ENCODE results near the gene ATP8A2.

DNA sequence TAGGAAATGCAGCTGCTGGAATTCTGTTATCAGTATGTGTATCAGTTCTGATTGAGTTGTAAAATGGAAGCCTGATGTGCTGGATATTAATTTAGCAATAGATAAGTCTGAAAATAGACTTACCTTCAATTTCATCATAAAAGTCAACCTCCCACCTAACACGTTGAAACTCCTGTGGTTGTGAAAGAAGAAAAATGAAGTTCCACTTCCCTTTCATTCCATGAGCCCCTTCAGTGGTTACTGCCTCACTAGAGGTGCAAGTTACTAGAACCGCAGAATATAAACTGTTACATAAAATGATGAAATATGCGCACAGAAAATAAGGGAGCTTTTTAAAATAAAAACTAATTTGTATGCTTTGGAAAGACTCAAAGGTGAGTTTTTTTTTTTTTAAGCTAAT is 430.8 kb downstream of the ATP8A2 start:
- TF ChIP-seq POLR2AphosphoS5 (IDR thresholded peaks at IDR 0.05; ENCODE audit: borderline replicate concordance, low read depth, low read length) (no peak), EZH2 (IDR thresholded peaks at IDR 0.05) (no peak), FOXP2 (optimal IDR thresholded peaks at IDR 0.05; ENCODE audit: control extremely low read depth, extremely low read length, insufficient read depth) (no peak)
